GM19043 (cell line): ENCODE data around the gene HCK.

Source experiments
- ATAC-seq: cut with Tn5 transposase; IDR thresholded peaks from one replicate; pipeline ENCODE4 v1.9.1; 2021; ENCODE audit warnings: low read depth; ENCODE audit not compliant: unreplicated experiment

Gene HCK

DNA sequence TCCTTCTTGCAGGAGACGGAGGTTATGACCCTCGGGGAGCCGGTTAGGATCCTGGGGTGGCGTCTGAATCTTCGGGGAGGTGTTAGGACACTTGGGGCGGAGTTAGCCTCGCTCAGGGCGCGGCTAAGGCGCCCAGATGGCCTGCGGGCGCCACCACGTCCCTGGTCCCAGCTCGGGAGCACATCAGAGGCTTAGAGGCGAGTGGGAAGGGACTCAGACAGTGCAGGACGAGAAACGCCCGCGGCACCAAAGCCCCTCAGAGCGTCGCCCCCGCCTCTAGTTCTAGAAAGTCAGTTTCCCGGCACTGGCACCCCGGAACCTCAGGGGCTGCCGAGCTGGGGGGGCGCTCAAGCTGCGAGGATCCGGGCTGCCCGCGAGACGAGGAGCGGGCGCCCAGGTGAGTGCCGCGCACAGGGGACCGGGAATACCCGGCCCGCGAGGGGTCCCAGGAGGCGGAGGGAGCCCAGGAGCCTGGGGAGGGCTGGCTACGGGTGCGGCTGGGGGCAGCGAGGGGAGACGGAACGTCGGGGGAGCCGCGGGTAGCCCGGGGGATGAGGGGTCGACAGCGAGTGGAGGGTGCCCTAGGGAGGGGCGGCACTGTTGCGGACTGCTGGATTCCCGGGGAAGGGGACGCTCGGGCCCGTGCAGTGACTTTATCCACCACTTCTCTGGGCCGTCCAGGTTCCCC is at the start of gene HCK:
TSS of gene HCK (plus strand) at position 153 of the 688 bp plus-strand sequence.
- no peak for ATAC-seq

- no peak for ATAC-seq
Observed at GRCh38 chr20:32003325-32003724, 48.7 kb upstream of the HCK start.

- ATAC-seq = no peak
Observed at GRCh38 chr20:32004963-32005362, 47.1 kb upstream of the HCK start.

GRCh38 chr20:32006053-32006452 is 46.0 kb upstream of the HCK start:
- ATAC-seq = no peak

GRCh38 chr20:32006841-32007786 is 44.9 kb upstream of the HCK start:
- ATAC-seq = no peak

DNA sequence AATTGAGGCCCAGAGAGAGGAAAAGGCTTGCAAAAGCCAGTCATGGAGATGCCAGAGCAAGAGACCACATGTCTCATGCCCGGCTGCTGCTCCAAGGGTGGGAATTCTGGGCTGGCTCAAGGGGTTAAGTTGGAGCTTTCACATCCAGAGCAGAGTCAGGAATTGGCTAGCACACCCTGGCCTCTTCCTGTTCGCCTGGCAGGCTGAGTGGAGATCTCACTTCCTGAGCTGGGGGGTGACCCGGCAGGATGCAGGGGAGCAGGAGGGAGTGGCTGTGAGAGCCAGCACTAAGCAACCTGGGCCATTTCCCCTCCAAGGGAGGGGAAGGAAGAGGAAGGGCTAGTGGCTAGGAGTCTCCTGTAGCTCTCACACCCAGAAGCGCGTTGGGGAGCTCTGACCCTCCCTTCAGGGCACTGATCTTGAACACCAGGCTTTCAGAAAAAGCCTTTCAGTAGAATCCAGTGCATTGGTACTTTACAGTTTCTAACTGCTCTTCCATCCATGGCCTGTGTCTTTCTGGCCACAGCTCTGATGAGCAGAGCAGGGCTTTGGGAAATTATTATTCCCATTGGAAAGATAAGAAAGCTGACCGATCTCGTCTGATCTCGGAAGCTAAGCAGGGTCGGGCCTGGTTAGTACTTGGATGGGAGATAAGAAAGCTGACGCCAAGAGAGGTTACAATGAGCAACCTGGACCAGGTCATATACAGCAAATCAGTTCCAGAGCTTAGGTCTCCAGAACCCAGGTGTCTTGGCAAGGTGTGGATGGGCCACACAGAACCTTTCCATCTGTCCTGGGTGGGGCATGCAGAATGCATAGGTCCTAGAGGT is 44.0 kb upstream of the HCK start:
- ATAC-seq = no peak

DNA sequence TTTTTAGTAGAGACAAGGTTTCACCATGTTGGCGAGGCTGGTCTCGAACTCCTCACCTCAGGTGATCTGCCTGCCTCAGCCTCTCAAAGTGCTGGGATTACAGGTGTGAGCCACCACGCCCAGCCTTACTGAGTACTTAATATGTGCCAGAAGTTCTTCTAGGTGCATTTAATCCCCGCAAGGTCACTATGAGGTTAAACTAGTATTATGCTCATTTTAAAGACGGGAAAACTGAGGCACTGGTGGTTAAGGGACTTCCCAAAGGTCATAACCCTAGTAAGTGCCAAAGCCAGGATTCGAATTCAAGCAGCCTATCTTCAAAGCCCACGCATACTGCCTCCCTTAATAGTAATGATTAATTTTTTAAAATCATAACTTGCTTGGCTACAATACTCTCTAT is 42.5 kb upstream of the HCK start:
- no peak for ATAC-seq

DNA sequence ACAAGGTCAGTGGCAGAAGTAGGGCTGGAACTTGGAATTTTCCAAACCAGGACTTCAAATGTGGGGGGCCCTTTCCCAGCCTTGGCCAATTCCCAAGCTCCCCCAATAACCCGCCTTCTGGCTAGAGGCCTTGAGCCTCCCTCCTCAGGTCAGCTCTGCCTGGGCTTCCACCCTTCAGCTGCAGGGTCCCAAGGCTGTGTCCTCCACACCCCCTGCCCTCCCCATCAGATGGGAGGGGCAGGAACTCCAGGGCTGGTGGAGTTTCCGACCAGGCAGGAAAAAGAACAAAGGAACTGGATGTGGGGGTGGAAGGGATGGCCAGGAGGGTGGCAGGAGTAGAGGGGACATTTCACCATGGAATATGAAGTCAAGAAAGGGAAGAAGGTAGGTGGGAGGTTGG is 41.9 kb upstream of the HCK start, which contains the start of gene CCM2L:
TSS of gene CCM2L (plus strand) at position 338 of the 400 bp plus-strand sequence. CDS start at position 355, 17 bp downstream.
- no peak for ATAC-seq

DNA sequence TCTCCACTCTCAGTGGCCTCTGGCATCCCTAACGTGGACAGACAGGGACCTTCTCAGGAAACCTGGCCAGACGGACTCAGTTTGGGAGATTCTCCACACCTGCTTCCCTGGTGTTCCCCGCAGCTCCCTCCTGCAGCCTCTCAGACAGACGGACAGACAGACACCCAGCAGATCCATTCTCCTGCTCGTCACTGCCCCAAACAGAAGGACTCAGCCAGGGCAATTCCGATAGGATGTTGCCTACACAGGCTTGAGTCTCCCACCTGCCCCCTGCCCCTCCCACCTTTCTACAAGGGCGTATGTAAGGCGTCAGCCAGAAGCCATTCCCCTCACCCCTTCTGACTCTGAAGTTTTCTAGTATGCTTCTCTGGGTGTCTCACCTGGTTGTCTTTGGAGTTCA is 41.4 kb upstream of the HCK start:
- ATAC-seq = no peak

DNA sequence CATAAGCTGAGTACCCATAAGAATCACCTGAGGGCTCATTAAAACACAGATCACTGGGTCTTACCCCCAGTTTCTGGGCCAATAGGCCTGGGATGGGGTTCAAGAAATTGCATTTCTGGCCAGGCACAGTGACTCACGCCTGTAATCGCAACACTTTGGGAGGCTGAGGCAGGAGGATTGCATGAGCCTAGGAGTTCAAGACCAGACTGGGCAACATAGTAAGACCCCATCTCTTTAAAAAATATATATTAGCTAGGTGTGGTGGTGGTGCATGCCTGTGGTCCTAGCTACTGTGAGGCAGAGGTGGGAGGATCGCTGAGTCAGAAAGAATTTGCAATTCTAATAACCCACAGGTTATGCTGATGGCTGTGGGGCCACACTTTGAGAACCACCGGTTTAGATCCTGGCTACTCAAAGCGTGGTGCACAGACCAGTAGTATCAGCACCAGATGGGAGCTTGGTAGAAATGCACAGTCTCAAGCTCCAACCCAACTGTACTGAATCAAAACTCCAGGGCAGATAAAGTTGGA is 39.8 kb upstream of the HCK start:
- ATAC-seq = no peak

- ATAC-seq = no peak
Observed at GRCh38 chr20:32013326-32013725, 38.7 kb upstream of the HCK start.

- ATAC-seq = no peak
Observed at GRCh38 chr20:32017711-32018251, 34.3 kb upstream of the HCK start.

DNA sequence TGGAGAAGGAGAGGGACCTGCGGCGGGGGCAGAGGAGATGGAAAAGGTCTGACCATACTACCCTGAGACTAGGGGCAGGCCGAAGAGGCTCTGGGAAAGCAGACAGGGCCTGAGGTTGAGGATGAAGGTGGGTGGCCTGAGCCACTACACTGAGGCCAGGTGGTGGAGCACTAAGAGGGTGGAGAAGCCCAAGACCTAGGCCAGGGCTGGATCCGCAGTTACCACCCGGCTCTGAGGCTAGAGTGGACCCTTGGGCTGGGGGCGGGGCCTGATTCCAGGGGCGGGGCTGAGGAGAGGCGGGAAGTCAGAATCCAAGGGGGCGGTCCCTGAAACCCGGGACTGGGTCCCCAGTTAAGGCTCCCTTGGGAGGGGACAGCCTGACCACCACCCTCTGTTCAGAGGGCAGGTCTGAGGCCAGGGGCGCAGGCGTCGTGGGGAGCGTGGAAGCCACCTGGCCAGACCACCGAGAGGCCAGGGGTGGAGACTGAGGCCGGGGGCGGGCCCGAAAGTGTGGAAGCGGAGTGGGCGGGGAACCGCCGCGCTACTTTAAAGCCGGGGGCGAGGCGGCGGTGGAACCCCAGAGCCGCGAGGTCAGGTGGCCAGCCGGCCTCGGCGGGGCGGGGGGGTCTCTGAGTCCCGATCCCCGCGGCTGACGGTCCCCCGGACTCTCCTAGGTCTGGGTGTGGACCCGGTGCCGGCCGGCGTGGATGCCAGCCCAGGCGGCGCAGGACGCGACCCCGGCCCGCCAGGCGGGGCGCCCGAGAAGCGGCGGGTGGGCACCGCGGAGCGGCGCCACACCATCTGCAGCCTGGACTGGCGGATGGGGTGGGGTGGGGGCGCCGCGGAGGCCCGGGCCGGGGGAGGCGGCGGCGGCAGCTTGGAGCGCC is 33.5 kb upstream of the HCK start:
- no peak for ATAC-seq

DNA sequence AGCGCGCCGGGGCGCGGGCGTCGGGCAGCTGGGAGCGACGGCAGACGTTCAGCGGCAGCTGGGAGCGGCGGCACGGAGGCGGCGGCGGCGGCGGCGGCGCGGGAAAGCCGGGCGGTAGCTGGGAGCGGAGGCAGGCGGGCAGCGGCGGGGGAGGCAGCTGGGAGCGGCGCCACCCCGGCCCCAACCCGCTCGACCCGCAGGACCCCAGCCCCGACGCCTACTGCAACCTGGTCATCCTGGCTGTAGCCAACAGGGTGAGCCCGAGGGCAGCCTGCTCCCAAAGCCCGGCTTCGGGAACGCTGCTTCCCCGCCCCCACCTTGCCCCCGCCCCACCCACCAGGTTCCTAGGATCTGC is 32.9 kb upstream of the HCK start:
- no peak for ATAC-seq

- no peak for ATAC-seq
Observed at GRCh38 chr20:32019563-32020463, 32.2 kb upstream of the HCK start.

DNA sequence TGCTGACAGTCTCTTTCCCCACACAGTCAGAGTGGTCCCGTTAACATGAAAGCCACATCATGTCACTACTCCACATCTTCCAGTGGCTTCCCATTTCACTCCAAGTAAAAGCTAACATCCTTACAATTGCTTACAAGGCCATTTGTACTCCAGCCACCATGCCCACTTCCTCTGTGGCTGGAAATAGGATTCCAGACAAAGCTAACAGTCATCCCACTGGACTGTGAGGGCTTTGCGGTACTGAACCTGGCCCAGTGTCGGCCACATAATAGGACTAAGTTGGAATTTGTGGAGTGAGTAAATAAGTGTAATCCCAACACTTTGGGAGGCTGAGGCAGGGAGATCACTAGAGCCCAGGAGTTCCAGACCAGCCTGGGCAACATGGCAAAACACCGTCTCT is 31.0 kb upstream of the HCK start:
- ATAC-seq = no peak

DNA sequence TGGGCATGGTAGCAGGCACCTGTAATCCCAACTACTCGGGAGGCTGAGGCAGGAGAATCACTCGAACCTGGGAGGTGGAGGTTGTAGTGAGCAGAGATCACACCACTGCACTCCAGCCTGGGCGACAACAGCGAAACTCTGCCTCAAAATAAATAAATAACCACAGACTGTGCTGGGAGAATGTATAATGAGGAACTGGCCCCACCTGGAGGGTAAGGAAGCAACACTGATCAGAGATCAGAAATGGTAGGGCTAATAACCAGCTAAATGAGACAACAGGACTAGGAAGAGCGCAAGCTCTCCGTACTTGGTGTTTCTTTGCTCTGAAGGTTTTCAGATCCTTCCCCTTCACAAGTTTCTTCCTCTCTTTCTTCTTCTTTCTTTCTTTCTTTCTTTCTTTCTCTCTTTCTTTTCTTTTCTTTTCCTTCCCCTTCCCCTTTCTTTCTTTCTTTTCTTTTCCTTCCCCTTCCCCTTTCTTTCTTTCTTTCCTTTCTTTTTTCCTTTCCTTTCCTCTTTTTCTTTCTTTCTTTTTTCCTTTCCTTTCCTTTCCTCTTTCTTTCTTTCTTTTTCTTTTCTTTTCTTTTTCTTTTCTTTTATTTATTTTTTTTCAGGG is 27.3 kb upstream of the HCK start:
- no peak for ATAC-seq

GRCh38 chr20:32027643-32028042 is 24.4 kb upstream of the HCK start:
- no peak for ATAC-seq
